Endothelial cell of umbilical vein (primary cell): ENCODE measurements around the gene THBD. TPM values are rescaled to one million over a fixed set of nuclear protein-coding genes. Genes with fewer than 3 reads are reported as not detected.

Experiments used
- BruUV-seq: library from RNA; stranded (reverse); fragments of 400-500 nt; replicated peaks from 2 replicates; lab custom pipeline; 2021; lab: Mats Ljungman, UMichigan
- CTCF ChIA-PET: fragments of 300-600, 350-600 bp; sonication (Branson Sonifier 250); formaldehyde crosslinking; loops from one replicate; lab custom pipeline; 2021; ENCODE audit warnings: antibody characterized with exemption, inconsistent platforms; lab: Charles Lee
- POLR2A ChIA-PET: fragments of 300-600, 350-600 bp; sonication (Branson Sonifier 250); formaldehyde crosslinking; loops from one replicate; lab custom pipeline; 2021; ENCODE audit warnings: antibody characterized with exemption, inconsistent platforms; lab: Charles Lee
- DNase-seq: peaks from one replicate; pipeline ENCODE4 v3.0.0-alpha.2; 2011; ENCODE audit warnings: low read depth, low spot score
- FAIRE-seq: peaks from 2 replicates; lab custom pipeline; 2011; peaks lifted over from hg19 to GRCh38; lab: Jason Lieb, UNC
- H2AFZ ChIP-seq: 2 replicates; pipeline ENCODE4 v1.6.0; 2012; ENCODE audit warnings: low read depth, low read length, control low read depth, inconsistent platforms
- H3K27ac ChIP-seq: 2 replicates; pipeline ENCODE4 v1.5.1; 2011; ENCODE audit warnings: low read depth, mild to moderate bottlenecking, control low read depth, low read length, moderate library complexity; ENCODE audit not compliant: insufficient read depth
- H3K27me3 ChIP-seq, 2 experiments: 2 replicates each; pipeline versions ENCODE4 v1.6.0 to v1.6.1; 2011; ENCODE audit warnings: low read length in 2 of 2, mixed read lengths in 1 of 2; ENCODE audit not compliant: control insufficient read depth in 2 of 2, insufficient read depth in 2 of 2
- H3K36me3 ChIP-seq, 2 experiments: 2 replicates in 1 of 2; 3 replicates in 1 of 2; pipeline ENCODE4 v1.5.1; 2011; ENCODE audit warnings: low read length in 2 of 2, mild to moderate bottlenecking in 1 of 2, moderate library complexity in 1 of 2; ENCODE audit not compliant: control insufficient read depth in 2 of 2, insufficient read depth in 2 of 2; ENCODE audit errors: extremely low read depth in 1 of 2
- H3K4me1 ChIP-seq: 3 replicates; pipeline ENCODE4 v1.5.1; 2011; ENCODE audit warnings: mild to moderate bottlenecking, low read length; ENCODE audit not compliant: control insufficient read depth, insufficient read depth; ENCODE audit errors: extremely low read depth
- H3K4me2 ChIP-seq: 2 replicates; pipeline ENCODE4 v1.6.1; 2011; ENCODE audit warnings: low read length, control low read depth, mixed read lengths; ENCODE audit not compliant: insufficient read depth
- H3K4me3 ChIP-seq, 3 experiments: fragments of 200-600 bp in 1 of 3; sonication (generic), shearing (Covaris generic) in 1 of 3; replicated peaks in 1 of 3; 2 replicates each; pipeline ENCODE4 v1.5.1; 2011 to 2016; ENCODE audit warnings: control low read depth in 3 of 3, low read length in 3 of 3, mild to moderate bottlenecking in 2 of 3, inconsistent platforms in 1 of 3, low read depth in 1 of 3, moderate library complexity in 1 of 3; ENCODE audit not compliant: insufficient read depth in 1 of 3
- H3K79me2 ChIP-seq: 2 replicates; pipeline ENCODE4 v1.6.0; 2012; ENCODE audit warnings: low read length, inconsistent platforms; ENCODE audit not compliant: control insufficient read depth, insufficient read depth
- H3K9ac ChIP-seq: replicated peaks from 2 replicates; pipeline ENCODE3; 2011; ENCODE audit warnings: low read length, control low read depth; ENCODE audit not compliant: insufficient read depth; ENCODE audit errors: extremely low read depth
- H3K9me1 ChIP-seq: replicated peaks from 3 replicates; pipeline ENCODE4 v1.6.0; 2011; ENCODE audit warnings: mild to moderate bottlenecking, low read length; ENCODE audit not compliant: control insufficient read depth, insufficient read depth; ENCODE audit errors: extremely low read depth
- H3K9me3 ChIP-seq: replicated peaks from 2 replicates; pipeline ENCODE4 v1.5.1; 2012; ENCODE audit warnings: low read length, inconsistent platforms; ENCODE audit not compliant: control insufficient read depth, insufficient read depth
- H4K20me1 ChIP-seq: replicated peaks from 2 replicates; pipeline ENCODE3; 2011; ENCODE audit warnings: mild to moderate bottlenecking, low read length; ENCODE audit not compliant: control insufficient read depth, insufficient read depth; ENCODE audit errors: extremely low read depth
- EZH2 ChIP-seq: IDR thresholded peaks from 2 replicates; pipeline ENCODE4 v1.6.1; 2012; ENCODE audit warnings: borderline replicate concordance, low read depth, mild to moderate bottlenecking, moderate library complexity, low read length, inconsistent platforms; ENCODE audit not compliant: severe bottlenecking
- FOS ChIP-seq: IDR thresholded peaks from 2 replicates; pipeline ENCODE4 v1.6.1; 2011; ENCODE audit warnings: mild to moderate bottlenecking, low read length, moderate library complexity, borderline replicate concordance; ENCODE audit not compliant: insufficient read depth
- GATA2 ChIP-seq: IDR thresholded peaks from 2 replicates; pipeline ENCODE4 v1.7.0; 2011; ENCODE audit warnings: low read depth, mild to moderate bottlenecking, moderate library complexity, mixed read lengths, low read length; ENCODE audit not compliant: insufficient read length, insufficient read depth
- JUN ChIP-seq: IDR thresholded peaks from 2 replicates; pipeline ENCODE4 v1.6.1; 2011; ENCODE audit warnings: borderline replicate concordance, low read depth; ENCODE audit not compliant: insufficient read length, insufficient read depth
- MYC ChIP-seq: IDR thresholded peaks from one replicate; pipeline ENCODE4 v1.6.1; 2011; ENCODE audit warnings: mild to moderate bottlenecking, low read depth, low read length
- POLR2A ChIP-seq: IDR thresholded peaks from 2 replicates; pipeline ENCODE4 v1.6.1; 2012; ENCODE audit warnings: low read depth, mild to moderate bottlenecking, control low read depth, low read length
- POLR2AphosphoS5 ChIP-seq: IDR thresholded peaks from 2 replicates; pipeline ENCODE4 v1.6.1; 2012; ENCODE audit warnings: low read depth, mild to moderate bottlenecking, control low read depth, low read length, moderate library complexity; ENCODE audit not compliant: insufficient read depth
- dilution Hi-C: fragments of 300-500 bp; cut with MboI; formaldehyde crosslinking; loops from one replicate; pipeline ENCODE4 v1.15.0; 2019; ENCODE audit warnings: low sequenced_read_pairs; ENCODE audit not compliant: extremely low pct_ligation_motif_present
- intact Hi-C: fragments of 100-400 bp; cut with micrococcal nuclease; formaldehyde crosslinking; loops from one replicate; pipeline ENCODE4 v1.10.0; 2022
- polyA plus RNA-seq, 4 experiments: library from polyadenylated mRNA; depleted of rRNA in 3 of 4; stranded (reverse) in 3 of 4; unstranded in 1 of 4; fragments of >200 nt; gene quantifications; 2 replicates each; pipeline versions ENCODE4 v1.2.1 to v1.2.3, GENCODE V29; 2011 to 2012; ENCODE audit warnings: missing spikeins in 1 of 4
- total RNA-seq: library from RNA; stranded (reverse); gene quantifications from 2 replicates; pipeline ENCODE4 v1.2.3, GENCODE V29; 2021
- TF ChIP-seq, protein P1 (sequence below), 2 donors: IDR thresholded peaks; 1 replicate in 1 of 2; 2 replicates in 1 of 2; pipeline ENCODE4 v1.5.1; 2011; ENCODE audit warnings: low read length in 2 of 2, mild to moderate bottlenecking in 2 of 2, moderate library complexity in 2 of 2, control low read depth in 1 of 2, inconsistent platforms in 1 of 2, low read depth in 1 of 2; ENCODE audit not compliant: insufficient read depth in 1 of 2; ENCODE audit errors: extremely low read depth in 1 of 2
- TF ChIP-seq, protein P2 (sequence below): IDR thresholded peaks from 2 replicates; pipeline ENCODE4 v1.6.1; 2011; ENCODE audit not compliant: insufficient read depth, insufficient read length

THBD gene
- total and polyA plus RNA-seq, 2 donors (not counting 3 experiments of a cell fraction or from before 2014, with no cell fraction given) = 17.1 to 28.0 TPM

DNA sequence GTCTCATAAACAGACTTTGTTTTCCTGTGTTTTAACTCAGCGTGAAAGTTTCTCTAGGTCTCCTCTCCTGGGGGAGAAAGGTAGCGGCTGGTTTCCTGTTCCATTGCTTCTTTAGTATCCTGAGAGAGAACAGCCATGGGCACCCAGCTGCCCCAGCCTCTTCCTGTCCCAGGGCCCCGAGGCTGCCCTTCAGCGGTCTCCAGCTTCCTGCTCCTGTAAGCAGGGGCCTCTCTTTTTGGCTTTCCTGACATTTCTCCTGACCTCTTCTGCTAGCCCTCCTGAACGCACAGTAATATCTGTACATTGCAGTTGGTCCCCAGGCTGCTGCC is 16.8 kb downstream of the THBD start:
- Histone ChIP-seq H3K27me3 (peaks cover 9 to 18% of the 10 kb centered on the region in 2 experiments), H3K9me3 (no peaks in the 10 kb centered on the region), H3K27ac (no peak overlapping the region), H3K9me1 (no peaks in the 10 kb centered on the region), H4K20me1 (no peaks in the 10 kb centered on the region), H2AFZ (no peak overlapping the region), H3K4me2 (no peak overlapping the region), H3K4me3 (no peak overlapping the region), H3K9ac (no peak overlapping the region), H3K79me2 (no peaks in the 10 kb centered on the region), H3K4me1 (no peaks in the 10 kb centered on the region), H3K36me3 (no peaks in the 10 kb centered on the region)
- POLR2A ChIA-PET = no interaction called here
- DNase-seq = no peak
- no TSS peak for BruUV-seq
- TF ChIP-seq POLR2AphosphoS5 (no peak), MYC (no peak), POLR2A (no peak), GATA2 (no peak), FOS (no peak), EZH2 (no peak), JUN (no peak)
- TF ChIP-seq, protein P1, sequence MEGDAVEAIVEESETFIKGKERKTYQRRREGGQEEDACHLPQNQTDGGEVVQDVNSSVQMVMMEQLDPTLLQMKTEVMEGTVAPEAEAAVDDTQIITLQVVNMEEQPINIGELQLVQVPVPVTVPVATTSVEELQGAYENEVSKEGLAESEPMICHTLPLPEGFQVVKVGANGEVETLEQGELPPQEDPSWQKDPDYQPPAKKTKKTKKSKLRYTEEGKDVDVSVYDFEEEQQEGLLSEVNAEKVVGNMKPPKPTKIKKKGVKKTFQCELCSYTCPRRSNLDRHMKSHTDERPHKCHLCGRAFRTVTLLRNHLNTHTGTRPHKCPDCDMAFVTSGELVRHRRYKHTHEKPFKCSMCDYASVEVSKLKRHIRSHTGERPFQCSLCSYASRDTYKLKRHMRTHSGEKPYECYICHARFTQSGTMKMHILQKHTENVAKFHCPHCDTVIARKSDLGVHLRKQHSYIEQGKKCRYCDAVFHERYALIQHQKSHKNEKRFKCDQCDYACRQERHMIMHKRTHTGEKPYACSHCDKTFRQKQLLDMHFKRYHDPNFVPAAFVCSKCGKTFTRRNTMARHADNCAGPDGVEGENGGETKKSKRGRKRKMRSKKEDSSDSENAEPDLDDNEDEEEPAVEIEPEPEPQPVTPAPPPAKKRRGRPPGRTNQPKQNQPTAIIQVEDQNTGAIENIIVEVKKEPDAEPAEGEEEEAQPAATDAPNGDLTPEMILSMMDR (IDR thresholded peaks at IDR 0.05; ENCODE audit: extremely low read depth in 1 of 2, insufficient read depth in 1 of 2, low read depth in 1 of 2, low read length in 2 of 2) = no peak
- TF ChIP-seq, protein P2, sequence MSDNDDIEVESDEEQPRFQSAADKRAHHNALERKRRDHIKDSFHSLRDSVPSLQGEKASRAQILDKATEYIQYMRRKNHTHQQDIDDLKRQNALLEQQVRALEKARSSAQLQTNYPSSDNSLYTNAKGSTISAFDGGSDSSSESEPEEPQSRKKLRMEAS = no peak
- FAIRE-seq = no peak
- dilution Hi-C loops (no loop called here), intact Hi-C loops (no loop called here)
- CTCF ChIA-PET = interaction anchor here (1.0 kb wide), 1 partner anchor 85 kb away, joined by 3 read pairs; no protein-coding TSS in a partner anchor
